Measurements from ENCODE around the gene PPM1A.

GRCh38 chr14:60315196-60315990 is 66.4 kb downstream of the PPM1A start:
- TF ChIP-seq POLR2A (IDR thresholded peaks at IDR 0.05; ENCODE audit: low read depth) (no peak), EP300 (IDR thresholded peaks at IDR 0.05) (no peak), CTCF (IDR thresholded peaks at IDR 0.05) (no peak)
